Endothelial cell of umbilical vein (primary cell): ENCODE data around the gene ZFYVE28. TPM values are rescaled to one million over a fixed set of nuclear protein-coding genes. Genes with fewer than 3 reads are reported as not detected.

ENCODE experiments used
- BruUV-seq: library from RNA; stranded (reverse); fragments of 400-500 nt; replicated peaks from 2 replicates; lab custom pipeline; 2021; lab: Mats Ljungman, UMichigan
- CTCF ChIA-PET: fragments of 300-600, 350-600 bp; sonication (Branson Sonifier 250); formaldehyde crosslinking; loops from one replicate; lab custom pipeline; 2021; ENCODE audit warnings: antibody characterized with exemption, inconsistent platforms; lab: Charles Lee
- POLR2A ChIA-PET: fragments of 300-600, 350-600 bp; sonication (Branson Sonifier 250); formaldehyde crosslinking; loops from one replicate; lab custom pipeline; 2021; ENCODE audit warnings: antibody characterized with exemption, inconsistent platforms; lab: Charles Lee
- DNase-seq: peaks from one replicate; pipeline ENCODE4 v3.0.0-alpha.2; 2011; ENCODE audit warnings: low read depth, low spot score
- FAIRE-seq: peaks from 2 replicates; lab custom pipeline; 2011; peaks lifted over from hg19 to GRCh38; lab: Jason Lieb, UNC
- H2AFZ ChIP-seq: 2 replicates; pipeline ENCODE4 v1.6.0; 2012; ENCODE audit warnings: low read depth, low read length, control low read depth, inconsistent platforms
- H3K27ac ChIP-seq: 2 replicates; pipeline ENCODE4 v1.5.1; 2011; ENCODE audit warnings: low read depth, mild to moderate bottlenecking, control low read depth, low read length, moderate library complexity; ENCODE audit not compliant: insufficient read depth
- H3K27me3 ChIP-seq, 2 experiments: 2 replicates each; pipeline versions ENCODE4 v1.6.0 to v1.6.1; 2011; ENCODE audit warnings: low read length in 2 of 2, mixed read lengths in 1 of 2; ENCODE audit not compliant: control insufficient read depth in 2 of 2, insufficient read depth in 2 of 2
- H3K36me3 ChIP-seq, 2 experiments: 2 replicates in 1 of 2; 3 replicates in 1 of 2; pipeline ENCODE4 v1.5.1; 2011; ENCODE audit warnings: low read length in 2 of 2, mild to moderate bottlenecking in 1 of 2, moderate library complexity in 1 of 2; ENCODE audit not compliant: control insufficient read depth in 2 of 2, insufficient read depth in 2 of 2; ENCODE audit errors: extremely low read depth in 1 of 2
- H3K4me1 ChIP-seq: 3 replicates; pipeline ENCODE4 v1.5.1; 2011; ENCODE audit warnings: mild to moderate bottlenecking, low read length; ENCODE audit not compliant: control insufficient read depth, insufficient read depth; ENCODE audit errors: extremely low read depth
- H3K4me2 ChIP-seq: 2 replicates; pipeline ENCODE4 v1.6.1; 2011; ENCODE audit warnings: low read length, control low read depth, mixed read lengths; ENCODE audit not compliant: insufficient read depth
- H3K4me3 ChIP-seq, 3 experiments: fragments of 200-600 bp in 1 of 3; sonication (generic), shearing (Covaris generic) in 1 of 3; replicated peaks in 1 of 3; 2 replicates each; pipeline ENCODE4 v1.5.1; 2011 to 2016; ENCODE audit warnings: control low read depth in 3 of 3, low read length in 3 of 3, mild to moderate bottlenecking in 2 of 3, inconsistent platforms in 1 of 3, low read depth in 1 of 3, moderate library complexity in 1 of 3; ENCODE audit not compliant: insufficient read depth in 1 of 3
- H3K79me2 ChIP-seq: 2 replicates; pipeline ENCODE4 v1.6.0; 2012; ENCODE audit warnings: low read length, inconsistent platforms; ENCODE audit not compliant: control insufficient read depth, insufficient read depth
- H3K9ac ChIP-seq: replicated peaks from 2 replicates; pipeline ENCODE3; 2011; ENCODE audit warnings: low read length, control low read depth; ENCODE audit not compliant: insufficient read depth; ENCODE audit errors: extremely low read depth
- H3K9me1 ChIP-seq: replicated peaks from 3 replicates; pipeline ENCODE4 v1.6.0; 2011; ENCODE audit warnings: mild to moderate bottlenecking, low read length; ENCODE audit not compliant: control insufficient read depth, insufficient read depth; ENCODE audit errors: extremely low read depth
- H3K9me3 ChIP-seq: replicated peaks from 2 replicates; pipeline ENCODE4 v1.5.1; 2012; ENCODE audit warnings: low read length, inconsistent platforms; ENCODE audit not compliant: control insufficient read depth, insufficient read depth
- H4K20me1 ChIP-seq: replicated peaks from 2 replicates; pipeline ENCODE3; 2011; ENCODE audit warnings: mild to moderate bottlenecking, low read length; ENCODE audit not compliant: control insufficient read depth, insufficient read depth; ENCODE audit errors: extremely low read depth
- dilution Hi-C: fragments of 300-500 bp; cut with MboI; formaldehyde crosslinking; loops from one replicate; pipeline ENCODE4 v1.15.0; 2019; ENCODE audit warnings: low sequenced_read_pairs; ENCODE audit not compliant: extremely low pct_ligation_motif_present
- intact Hi-C: fragments of 100-400 bp; cut with micrococcal nuclease; formaldehyde crosslinking; loops from one replicate; pipeline ENCODE4 v1.10.0; 2022
- polyA plus RNA-seq, 4 experiments: library from polyadenylated mRNA; depleted of rRNA in 3 of 4; stranded (reverse) in 3 of 4; unstranded in 1 of 4; fragments of >200 nt; gene quantifications; 2 replicates each; pipeline versions ENCODE4 v1.2.1 to v1.2.3, GENCODE V29; 2011 to 2012; ENCODE audit warnings: missing spikeins in 1 of 4
- total RNA-seq: library from RNA; stranded (reverse); gene quantifications from 2 replicates; pipeline ENCODE4 v1.2.3, GENCODE V29; 2021
- TF ChIP-seq, protein P1 (sequence below), 2 donors: IDR thresholded peaks; 1 replicate in 1 of 2; 2 replicates in 1 of 2; pipeline ENCODE4 v1.5.1; 2011; ENCODE audit warnings: low read length in 2 of 2, mild to moderate bottlenecking in 2 of 2, moderate library complexity in 2 of 2, control low read depth in 1 of 2, inconsistent platforms in 1 of 2, low read depth in 1 of 2; ENCODE audit not compliant: insufficient read depth in 1 of 2; ENCODE audit errors: extremely low read depth in 1 of 2
- TF ChIP-seq, protein P2 (sequence below): IDR thresholded peaks from 2 replicates; pipeline ENCODE4 v1.6.1; 2011; ENCODE audit not compliant: insufficient read depth, insufficient read length

The ZFYVE28 gene
- total and polyA plus RNA-seq, 2 donors (not counting 3 experiments of a cell fraction or from before 2014, with no cell fraction given): 5.8 to 7.1 TPM

DNA sequence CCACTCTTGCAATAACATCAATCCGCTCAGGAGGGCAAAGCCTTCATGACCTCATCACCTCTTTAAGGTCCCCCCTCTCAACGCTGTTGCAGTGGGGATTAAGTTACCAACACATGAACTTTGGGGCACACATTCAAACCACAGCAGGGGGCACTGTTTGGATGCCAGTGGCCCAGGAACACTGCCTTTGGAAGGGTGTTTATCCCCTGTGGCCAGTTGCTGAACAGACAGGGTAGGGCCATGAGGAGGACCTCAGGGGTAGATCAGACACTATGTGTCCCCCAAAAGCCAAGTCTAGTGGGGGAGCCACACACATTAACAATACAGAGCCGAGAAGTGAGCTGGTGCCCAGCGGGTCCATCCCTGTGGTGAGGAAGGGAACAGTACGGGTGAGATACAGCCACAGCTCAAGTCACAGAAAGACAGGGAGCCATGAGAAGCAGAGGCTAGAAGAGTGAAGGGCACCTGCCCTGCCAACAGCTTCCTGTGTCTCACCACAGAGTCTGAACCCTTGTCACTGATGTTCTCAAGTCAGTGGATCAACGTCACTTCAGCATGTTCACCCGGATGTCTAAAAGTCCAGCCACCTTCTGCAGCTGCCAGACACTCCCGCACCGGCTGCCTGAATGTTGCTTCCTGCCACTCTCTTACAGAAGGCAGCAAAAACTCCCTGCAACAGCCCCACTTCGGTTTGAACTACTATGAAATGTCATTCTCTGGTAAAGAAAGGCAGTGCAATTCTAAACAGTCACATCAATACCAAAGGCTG lies 136.7 kb downstream of the ZFYVE28 start:
- TF ChIP-seq, protein P1, sequence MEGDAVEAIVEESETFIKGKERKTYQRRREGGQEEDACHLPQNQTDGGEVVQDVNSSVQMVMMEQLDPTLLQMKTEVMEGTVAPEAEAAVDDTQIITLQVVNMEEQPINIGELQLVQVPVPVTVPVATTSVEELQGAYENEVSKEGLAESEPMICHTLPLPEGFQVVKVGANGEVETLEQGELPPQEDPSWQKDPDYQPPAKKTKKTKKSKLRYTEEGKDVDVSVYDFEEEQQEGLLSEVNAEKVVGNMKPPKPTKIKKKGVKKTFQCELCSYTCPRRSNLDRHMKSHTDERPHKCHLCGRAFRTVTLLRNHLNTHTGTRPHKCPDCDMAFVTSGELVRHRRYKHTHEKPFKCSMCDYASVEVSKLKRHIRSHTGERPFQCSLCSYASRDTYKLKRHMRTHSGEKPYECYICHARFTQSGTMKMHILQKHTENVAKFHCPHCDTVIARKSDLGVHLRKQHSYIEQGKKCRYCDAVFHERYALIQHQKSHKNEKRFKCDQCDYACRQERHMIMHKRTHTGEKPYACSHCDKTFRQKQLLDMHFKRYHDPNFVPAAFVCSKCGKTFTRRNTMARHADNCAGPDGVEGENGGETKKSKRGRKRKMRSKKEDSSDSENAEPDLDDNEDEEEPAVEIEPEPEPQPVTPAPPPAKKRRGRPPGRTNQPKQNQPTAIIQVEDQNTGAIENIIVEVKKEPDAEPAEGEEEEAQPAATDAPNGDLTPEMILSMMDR (IDR thresholded peaks at IDR 0.05; ENCODE audit: extremely low read depth in 1 of 2, insufficient read depth in 1 of 2, low read depth in 1 of 2, low read length in 2 of 2): peak in 1 of 2 donors; percentile 21
- TF ChIP-seq, protein P2, sequence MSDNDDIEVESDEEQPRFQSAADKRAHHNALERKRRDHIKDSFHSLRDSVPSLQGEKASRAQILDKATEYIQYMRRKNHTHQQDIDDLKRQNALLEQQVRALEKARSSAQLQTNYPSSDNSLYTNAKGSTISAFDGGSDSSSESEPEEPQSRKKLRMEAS: no peak
- intact Hi-C loops: no loop called here

More for the DNA sequence above, 136.7 kb downstream of the ZFYVE28 start:
- Histone ChIP-seq H2AFZ (no peak overlapping the region), H3K9me1 (no peaks in the 10 kb centered on the region), H3K79me2 (no peaks in the 10 kb centered on the region), H3K27me3 (no peaks in the 10 kb centered on the region), H3K9ac (no peak overlapping the region), H3K4me2 (no peak overlapping the region), H3K4me3 (no peak overlapping the region), H3K4me1 (peaks cover 13% of the 10 kb centered on the region), H3K27ac (no peak overlapping the region), H3K36me3 (no peaks in the 10 kb centered on the region), H3K9me3 (no peaks in the 10 kb centered on the region), H4K20me1 (no peaks in the 10 kb centered on the region)
- dilution Hi-C loops: no loop called here
- BruUV-seq: no TSS peak
- ChIA-PET CTCF (interaction anchor here (1.0 to 1.1 kb wide), 2 partner anchors 62 to 160 kb away, joined by 3 read pairs; no protein-coding TSS in a partner anchor), POLR2A (no interaction called here)
- DNase-seq (no peak), FAIRE-seq (no peak)
